HCT116 (cell line): Measurements from ENCODE around the gene OR3A3.

Experiments
- SIN3A ChIP-seq: IDR thresholded peaks from 2 replicates; pipeline ENCODE4 v1.6.1; 2012; ENCODE audit warnings: low read depth
- TF ChIP-seq, protein P1 (sequence below), 3 experiments: fragments of 200-600 bp in 1 of 3; sonication (generic) in 1 of 3; IDR thresholded peaks in 2 of 3; conservative IDR thresholded peaks in 1 of 3; 2 replicates each; pipeline ENCODE4 v1.5.1; 2012 to 2017; ENCODE audit warnings: low read depth in 2 of 3, low read length in 2 of 3, antibody characterized with exemption in 1 of 3, borderline replicate concordance in 1 of 3, control low read depth in 1 of 3, mild to moderate bottlenecking in 1 of 3, mixed read lengths in 1 of 3, mixed run types in 1 of 3, moderate library complexity in 1 of 3; ENCODE audit not compliant: insufficient read depth in 1 of 3

- TF ChIP-seq, protein P1, sequence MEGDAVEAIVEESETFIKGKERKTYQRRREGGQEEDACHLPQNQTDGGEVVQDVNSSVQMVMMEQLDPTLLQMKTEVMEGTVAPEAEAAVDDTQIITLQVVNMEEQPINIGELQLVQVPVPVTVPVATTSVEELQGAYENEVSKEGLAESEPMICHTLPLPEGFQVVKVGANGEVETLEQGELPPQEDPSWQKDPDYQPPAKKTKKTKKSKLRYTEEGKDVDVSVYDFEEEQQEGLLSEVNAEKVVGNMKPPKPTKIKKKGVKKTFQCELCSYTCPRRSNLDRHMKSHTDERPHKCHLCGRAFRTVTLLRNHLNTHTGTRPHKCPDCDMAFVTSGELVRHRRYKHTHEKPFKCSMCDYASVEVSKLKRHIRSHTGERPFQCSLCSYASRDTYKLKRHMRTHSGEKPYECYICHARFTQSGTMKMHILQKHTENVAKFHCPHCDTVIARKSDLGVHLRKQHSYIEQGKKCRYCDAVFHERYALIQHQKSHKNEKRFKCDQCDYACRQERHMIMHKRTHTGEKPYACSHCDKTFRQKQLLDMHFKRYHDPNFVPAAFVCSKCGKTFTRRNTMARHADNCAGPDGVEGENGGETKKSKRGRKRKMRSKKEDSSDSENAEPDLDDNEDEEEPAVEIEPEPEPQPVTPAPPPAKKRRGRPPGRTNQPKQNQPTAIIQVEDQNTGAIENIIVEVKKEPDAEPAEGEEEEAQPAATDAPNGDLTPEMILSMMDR (IDR thresholded peaks at IDR 0.05 in 2 of 3, conservative IDR thresholded peaks at IDR 0.05 in 1 of 3; ENCODE audit: borderline replicate concordance in 1 of 3, insufficient read depth in 1 of 3, low read depth in 2 of 3, low read length in 2 of 3) = no peak
- no peak for TF ChIP-seq SIN3A
These were observed 11.1 kb upstream of the OR3A3 start for GRCh38 chr17:3400055-3400454.
